Activated CD4-positive, alpha-beta T cell treated with anti-CD3 and anti-CD28 coated beads, Interleukin-2, amount 50 U/mL, for 4 hours (primary cell): ENCODE results near the gene PKD2L2.
"Not testable (repeated sequence)": the region's sequence is repeated elsewhere in the genome, so short reads cannot be mapped to it uniquely, and the experiment has no call there.

Experiments
- DNase-seq, 2 experiments: peaks; one replicate each; pipeline ENCODE4 v3.0.0-alpha.2; 2020

The PKD2L2 gene

DNA sequence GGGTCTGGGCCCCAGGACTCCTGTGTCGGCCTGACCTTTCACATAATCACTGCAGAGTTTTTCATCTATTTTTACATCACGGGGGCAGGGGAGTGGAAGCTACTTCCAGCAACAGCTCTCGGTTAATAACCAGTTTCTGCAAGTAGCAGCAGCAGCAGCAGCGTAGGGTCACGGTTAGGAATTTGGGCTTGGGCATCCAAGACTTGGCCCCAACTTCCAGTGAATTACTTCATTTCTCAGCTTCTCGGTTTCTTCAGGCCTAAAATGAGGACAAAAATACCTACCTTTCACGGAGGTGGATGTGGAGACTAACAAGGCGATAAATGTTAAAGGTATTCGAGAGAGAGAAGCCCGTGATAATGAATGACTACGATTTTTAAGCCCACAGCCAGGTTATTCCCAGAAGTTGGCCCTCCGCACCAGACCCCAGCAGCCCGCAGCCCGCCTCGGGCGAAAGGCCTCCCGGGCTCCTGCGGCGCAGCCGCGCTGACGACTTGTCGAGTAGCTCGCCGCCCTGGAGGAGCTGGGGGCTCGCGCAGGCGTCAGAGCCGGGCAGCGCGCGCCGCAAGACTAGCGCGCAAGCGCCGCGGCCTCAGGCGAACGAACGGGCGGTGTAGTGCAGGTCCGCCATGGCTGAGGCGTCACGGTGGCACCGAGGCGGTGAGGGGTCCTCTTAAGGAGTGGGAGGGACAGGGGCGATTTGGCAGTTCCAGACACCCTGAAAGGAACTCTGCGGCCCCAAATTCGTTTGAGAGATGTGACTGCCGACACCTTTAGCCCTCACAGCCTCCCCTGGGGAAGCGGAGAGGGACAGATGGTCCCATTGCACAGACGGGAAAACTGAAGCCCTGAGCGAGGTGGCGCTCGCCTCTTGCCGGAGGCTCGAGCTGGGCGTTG is at the start of gene PKD2L2:
TSS of gene PKD2L2 (plus strand) at position 595 of the 897 bp plus-strand sequence. CDS start at position 630, 35 bp downstream.
- peak; percentile 62 to 70 for DNase-seq

DNA sequence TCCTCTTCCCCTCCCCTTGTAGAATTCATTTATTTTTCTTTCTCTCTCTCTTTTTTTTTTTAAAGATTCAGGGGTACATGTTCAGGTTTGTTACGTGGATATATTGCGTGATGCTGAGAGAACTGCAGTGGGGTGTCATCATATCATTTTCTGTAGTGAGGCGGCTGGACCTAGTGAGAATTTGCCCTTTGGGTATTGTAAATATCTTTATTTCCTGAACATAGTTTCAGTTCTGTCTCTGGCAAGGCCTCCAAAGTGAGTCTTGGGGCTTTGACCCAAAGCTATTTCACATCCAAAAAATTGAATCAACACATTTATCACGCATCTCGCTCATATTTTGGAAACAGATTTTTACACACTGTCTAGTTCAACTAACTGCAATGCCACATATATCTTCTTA is 47.0 kb upstream of the PKD2L2 start:
- DNase-seq: no peak

DNA sequence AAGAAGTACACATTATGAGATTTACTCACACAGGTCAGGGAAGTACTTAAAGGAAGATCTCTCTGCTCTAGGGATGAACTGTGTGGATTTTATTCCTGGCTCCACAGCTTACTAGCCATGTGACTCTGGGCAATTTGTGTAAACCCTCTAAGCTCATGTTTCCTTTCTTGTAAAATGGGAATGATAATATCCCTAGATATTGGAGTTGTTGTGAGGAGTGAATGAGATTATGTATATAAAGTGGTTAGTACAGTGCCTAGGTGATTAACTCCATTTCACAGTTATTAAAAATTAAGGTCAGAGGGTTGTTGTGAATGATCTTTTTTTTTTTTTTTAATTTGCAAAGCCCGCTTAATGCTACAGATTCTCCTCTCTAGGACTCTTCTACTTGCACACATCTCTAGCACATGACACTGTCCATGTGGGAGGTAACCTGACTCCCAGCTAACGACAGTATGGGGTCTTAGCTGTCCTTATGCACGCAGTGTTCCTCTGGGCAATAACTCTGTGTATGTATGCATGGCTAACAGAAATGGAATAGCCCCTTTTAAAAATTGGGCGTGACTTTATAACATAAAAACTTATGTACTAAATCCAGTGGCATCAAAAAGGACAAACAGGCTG is 45.5 kb upstream of the PKD2L2 start:
- DNase-seq: no peak

DNA sequence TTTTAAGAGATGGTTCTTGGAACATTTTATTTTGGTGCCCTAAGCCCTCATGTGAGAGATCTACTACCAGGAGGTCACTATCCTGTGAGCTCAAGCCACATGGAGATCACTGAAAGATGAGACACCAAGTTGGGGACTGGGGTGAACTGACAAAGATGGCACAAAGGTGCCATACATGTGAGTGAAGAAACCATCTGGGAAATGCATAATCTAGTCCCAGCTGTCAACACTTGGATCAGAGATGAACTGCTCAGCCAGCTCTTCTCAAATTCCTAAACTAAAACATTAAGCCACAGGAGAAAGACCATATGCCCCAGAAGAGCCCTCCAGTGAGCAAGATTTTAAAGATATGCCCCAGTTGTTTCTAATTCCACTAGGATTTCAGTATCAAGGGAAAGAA is 43.8 kb upstream of the PKD2L2 start:
- DNase-seq: no peak

DNA sequence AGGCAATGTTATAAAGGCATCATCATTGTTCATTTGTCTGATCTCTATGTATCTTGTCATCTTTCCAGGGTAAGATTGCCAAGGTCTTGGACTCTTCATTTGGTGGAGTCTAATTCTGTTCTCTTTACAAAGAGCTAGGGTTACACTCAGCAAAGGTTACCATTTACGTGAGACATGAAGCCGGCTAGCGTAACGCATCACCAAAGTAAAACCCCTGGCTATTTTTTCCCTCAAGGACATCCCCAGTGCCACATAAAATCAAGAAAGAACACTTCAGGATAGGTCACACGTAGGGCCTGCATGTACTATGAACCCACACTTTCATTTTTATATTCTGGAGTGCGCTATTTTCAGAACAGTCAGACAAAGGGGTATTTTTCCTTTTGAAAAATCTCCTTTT is 41.6 kb upstream of the PKD2L2 start:
- DNase-seq: no peak

DNA sequence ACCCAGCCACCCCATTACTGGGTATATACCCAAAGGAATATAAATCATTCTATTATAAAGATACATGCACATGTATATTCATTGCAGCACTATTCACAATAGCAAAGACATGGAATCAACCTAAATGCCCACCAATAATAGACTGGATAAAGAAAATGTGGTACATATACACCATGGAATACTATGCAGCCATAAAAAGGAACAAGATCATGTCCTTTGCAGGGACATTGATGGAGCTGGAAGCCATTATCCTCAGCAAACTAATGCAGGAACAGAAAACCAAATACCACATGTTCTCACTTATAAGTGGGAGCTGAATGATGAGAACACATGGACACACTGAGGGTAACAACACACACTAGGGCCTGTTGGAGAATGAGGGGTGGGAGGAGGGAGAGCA is 36.1 kb upstream of the PKD2L2 start:
- DNase-seq: not testable (repeated sequence)

DNA sequence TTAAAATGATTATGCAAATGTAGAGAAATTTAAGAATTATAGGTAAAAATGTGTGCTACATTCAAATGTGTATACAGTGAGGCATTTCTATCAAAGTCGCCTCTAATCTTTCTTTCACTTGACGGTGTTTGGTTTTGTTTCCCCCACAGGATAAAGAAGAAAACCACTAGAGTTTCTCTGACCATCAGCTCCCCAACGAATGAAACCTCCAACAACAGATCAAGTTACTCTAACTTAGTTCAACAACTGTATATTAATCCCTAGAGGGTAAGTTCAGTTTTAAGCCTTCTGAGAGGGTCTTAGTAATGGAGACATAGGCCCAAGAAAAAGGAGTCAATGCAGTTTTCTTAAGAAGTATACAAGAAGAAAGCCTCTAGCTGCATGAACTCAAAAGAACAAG is 33.1 kb upstream of the PKD2L2 start:
- no peak for DNase-seq

DNA sequence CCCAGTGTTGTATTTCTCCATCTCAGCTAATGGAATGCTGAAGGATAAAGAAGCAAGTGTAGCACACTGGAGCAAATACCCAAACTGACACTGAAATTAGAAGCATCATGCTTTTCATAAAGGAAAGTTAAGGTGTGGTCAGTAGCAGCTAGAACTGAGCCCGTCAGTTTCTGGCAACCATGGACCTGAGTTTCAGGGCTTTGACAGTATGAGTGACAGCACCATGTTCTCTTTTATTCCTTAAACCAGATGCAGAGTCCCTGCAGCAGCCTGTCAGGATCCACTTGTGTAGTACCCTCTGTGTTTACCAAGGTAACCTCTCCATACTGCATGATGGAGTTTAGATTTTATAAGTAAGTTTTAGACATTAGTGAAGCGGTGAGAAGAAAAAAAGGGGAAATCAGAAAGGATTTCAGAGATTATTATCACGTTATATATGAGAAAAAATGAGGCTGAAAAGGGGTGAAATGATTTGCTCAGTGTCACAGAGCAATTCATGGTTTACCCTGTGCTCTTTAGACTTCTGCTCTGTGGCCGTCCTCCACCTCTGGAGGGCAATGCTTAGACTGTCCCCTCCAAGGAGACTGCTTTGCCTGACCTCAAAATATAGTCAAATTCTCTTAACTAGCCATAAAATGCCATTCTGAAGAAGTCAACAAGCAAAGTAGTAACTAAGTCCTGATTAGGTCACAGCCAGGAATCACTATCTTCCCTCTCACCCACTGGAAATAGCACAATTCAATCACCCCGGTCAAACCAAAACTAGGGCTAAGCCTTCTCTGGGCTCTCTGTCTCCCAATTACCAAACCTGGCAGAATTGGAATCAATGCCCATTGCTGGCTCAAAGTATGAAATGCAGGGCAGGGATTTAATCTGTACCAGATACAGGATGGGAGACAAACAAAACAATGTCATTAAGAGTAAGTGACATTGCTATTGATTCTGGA is 32.1 kb upstream of the PKD2L2 start:
- no peak for DNase-seq

DNA sequence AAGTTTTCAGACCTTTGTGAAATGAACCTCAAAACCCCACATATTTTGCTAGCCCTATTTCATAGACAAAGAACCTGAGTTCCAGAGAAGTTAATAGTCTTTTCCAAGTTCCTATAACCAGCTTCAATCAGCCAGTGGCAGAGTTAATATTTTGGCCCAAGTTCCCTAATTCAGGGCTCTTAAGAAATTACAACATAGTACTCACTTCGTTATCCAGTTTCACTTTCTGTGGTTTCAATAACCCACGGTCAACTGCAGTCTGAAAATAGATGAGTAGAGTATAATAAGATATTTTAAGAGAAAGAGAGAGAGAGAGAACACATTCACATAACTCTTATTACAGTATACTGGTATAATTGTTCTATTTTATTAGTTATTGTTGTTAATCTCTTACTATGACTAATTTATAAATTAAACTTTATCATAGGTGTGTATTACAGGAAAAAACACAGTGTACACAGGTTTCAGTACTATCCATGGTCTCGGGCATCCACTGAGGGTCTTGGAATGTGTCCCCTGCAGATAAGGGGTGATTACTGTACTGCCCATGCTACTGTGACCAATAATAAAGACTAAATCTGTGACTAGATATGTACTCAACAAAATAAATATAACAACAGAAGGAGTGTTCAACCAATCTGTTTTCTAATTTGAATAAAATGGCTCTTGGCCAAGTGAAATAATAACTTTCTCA is 30.9 kb upstream of the PKD2L2 start:
- DNase-seq: no peak

DNA sequence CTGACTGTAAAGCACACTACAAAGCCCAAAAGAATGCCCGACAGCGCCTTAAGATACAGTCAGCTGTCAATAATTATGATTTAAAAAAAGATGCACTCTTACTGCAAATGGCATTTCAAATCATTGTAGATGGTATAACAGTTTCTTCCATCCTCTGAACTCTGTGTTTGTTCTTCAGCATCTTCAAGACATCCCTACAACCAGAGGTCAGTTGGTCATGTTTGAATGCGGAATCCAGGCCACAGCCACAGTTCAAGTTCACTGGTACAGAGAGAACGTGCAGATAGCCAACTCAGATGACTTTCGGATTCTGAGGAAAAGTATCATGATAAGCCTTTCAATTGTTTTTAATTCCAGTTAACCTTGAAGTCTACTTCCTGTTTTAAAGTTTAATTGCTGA is 30.3 kb upstream of the PKD2L2 start:
- no peak for DNase-seq

DNA sequence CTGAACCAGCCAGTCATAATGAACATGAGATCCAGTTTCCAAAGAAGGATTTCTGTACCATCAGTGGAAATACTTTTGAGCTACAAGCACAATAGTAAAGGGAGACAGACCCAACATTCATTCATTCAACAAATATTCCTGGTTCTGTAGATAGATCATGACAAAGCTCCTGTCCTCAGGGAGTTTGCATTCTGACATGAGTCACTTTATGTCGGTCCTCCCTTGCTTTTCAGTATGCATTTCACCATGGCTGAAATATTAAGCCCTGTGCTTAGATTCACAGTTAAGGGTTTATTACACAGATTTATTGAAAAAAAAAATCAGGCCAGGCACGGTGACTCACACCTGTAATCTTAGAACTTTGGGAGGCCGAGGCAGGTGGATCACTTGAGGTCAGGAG is 27.0 kb upstream of the PKD2L2 start:
- DNase-seq: no peak

DNA sequence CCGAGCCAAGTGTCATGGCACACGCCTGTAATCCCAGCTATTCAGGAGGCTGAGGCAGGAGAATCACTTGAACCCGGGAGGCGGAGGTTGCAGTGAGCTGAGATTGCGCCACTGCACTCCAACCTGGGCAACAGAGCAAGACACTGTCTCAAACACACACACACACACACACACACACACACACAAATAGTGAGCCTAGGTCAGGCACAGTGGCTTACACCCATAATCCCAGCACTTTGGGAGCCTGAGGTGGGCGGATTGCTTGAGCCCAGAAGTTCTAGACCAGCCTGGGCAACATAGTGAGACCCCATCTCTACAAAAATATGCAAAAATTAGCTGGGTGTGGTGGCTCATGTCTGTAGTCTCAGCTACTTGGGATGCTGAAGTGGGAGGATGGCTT is 25.6 kb upstream of the PKD2L2 start:
- DNase-seq: not testable (repeated sequence)

DNA sequence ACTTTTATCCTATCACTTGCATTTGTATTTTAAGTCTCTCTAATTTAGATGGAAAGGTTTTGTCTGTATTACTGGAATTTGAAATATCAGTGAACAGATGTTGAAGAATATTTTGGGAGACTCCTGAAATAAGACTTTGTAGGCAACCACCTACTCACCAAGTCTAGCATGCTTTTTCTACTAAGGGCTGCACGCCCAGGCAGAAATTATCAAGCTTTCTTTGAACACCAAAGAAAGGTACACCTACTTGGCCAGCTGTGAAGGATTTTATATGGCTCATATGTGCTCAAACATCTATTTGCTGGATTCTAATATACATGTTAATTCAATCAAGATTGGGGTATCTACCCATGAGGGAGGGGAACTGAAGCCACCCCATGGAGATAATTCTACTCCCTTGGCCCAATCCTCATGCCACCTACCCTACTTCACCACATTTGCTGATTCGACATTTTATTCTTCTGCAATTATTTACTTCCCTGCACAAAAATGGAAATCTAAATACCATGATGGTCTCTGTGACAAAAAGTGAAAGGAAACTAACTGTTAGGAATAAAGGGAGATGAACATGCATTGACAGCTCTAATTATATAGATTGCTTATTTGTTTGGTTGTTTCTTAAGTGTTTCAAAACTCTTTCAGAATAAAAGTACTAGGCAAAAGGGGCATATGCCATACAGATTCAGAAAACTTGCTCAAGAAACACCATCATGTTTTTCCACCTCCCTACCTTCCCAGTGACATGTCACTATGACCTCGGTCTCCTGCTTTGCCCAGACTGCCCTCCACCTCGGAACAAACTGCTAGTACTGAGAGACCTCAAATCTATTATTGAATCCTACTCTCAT is 22.5 kb upstream of the PKD2L2 start:
- DNase-seq: no peak

DNA sequence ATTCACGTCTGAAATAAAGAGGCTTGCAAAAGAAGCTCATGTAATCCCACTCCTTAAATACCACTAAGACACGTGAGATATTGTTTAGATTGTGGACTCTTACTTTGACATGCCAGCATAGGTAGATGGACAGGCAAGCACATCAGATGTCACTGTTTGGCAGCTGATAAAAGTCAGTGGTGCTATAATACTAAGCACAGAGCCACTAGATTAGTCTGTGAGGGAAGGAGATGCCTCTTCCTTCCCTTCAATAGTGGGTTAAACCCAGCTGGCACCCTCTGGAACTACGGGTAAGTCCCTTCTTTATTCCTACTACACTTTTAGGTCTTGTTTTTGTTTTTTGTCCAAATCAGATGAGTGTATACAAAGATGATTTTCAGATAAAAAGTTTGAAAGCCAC is 21.6 kb upstream of the PKD2L2 start, which contains the start of gene MYOT:
TSS of gene MYOT (plus strand) at position 197 of the 400 bp plus-strand sequence. CDS start 2,792 bp downstream, outside the sequence.
- DNase-seq: no peak

DNA sequence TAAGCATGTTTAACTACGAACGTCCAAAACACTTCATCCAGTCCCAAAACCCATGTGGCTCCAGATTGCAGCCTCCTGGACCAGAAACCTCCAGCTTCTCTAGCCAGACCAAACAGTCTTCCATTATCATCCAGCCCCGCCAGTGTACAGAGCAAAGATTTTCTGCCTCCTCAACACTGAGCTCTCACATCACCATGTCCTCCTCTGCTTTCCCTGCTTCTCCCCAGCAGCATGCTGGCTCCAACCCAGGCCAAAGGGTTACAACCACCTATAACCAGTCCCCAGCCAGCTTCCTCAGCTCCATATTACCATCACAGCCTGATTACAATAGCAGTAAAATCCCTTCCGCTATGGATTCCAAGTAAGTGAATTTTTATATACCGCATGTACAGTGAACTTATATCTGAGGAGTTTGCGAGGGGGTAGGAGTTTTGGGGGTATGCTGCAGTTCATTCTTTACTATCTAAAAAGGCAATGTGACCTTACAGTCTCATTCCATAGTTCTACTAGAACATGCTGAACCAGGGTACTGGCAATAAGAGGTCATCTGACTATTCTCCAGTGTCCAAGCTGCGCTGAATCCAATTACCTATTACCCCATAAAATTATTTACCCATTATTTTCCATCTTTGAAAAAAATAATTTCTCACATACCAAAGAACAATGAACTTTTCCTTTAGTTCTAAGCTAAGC is 18.5 kb upstream of the PKD2L2 start:
- DNase-seq: no peak

DNA sequence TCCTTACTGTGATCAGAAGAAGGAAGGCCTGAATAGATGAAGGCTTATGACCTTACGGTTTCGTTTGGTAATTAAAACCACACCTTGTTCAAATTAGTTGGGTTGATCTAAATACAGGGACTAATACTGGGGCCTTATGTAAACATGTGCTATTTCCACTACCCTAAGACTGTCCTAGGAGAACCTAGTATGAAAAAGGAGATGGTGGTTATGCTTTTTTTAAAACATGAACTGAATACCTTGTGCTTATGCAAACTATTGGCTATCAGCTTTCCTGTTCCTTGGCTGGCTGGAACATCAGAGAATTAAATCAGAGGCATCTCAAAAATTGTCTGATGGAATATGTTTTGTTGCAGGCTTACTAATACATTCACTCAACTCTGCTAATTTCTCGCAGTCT is 17.7 kb upstream of the PKD2L2 start:
- no peak for DNase-seq

DNA sequence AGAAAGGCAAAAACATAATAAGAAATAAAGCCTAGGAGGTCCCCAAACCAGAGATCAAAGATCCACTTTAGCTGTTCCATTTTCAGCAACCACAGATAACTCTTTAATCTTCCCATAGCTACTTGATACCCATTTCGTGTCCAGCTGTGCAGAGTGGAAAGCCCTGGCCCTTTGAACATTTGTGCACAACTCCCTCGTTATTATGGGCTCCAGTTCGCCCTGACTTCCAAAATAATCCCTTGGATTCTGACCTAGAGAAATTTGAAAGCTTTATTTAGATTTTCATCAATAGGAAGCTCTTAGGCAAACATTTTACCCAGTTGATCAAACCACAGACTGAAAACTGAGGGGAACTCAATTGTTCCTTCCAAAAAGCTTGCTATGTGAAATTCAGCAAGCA is 16.8 kb upstream of the PKD2L2 start:
- DNase-seq: no peak

DNA sequence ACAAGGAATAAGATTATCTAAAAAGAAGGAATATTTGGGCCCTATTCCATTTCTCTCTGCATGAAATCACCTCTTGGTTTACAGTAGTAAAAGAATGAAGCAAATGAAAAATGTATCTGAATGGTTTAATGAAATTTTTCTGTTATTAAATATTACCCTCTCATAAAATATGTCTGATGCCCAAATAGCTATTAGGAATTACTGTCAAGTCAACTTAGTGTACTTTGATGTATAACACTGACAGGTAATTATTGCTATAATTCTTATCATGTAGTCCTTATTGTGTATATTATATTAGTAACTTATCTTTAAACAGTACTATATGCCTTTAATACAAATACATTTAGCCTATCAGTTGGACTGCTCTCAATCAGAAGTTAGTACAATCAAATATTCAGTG is 13.2 kb upstream of the PKD2L2 start:
- DNase-seq: no peak

DNA sequence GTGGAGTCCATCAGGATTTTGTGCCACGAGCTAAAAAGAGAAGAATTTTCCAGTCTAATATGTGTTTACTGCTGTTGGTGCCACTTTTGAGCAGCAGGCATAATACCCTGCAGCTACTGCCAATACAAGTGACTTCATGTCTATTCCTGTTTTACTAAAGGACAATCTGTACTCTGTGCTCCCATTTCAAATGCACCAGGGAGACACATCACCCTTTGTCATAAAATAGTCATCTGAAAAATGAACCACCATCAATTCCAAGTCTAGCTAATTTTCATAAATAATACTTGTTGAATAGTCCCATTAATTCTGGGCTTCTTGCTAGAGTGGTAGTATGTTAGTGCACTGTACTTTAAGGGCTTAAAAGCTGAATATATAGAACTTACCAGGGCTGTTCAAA is 8.9 kb upstream of the PKD2L2 start:
- DNase-seq: no peak

DNA sequence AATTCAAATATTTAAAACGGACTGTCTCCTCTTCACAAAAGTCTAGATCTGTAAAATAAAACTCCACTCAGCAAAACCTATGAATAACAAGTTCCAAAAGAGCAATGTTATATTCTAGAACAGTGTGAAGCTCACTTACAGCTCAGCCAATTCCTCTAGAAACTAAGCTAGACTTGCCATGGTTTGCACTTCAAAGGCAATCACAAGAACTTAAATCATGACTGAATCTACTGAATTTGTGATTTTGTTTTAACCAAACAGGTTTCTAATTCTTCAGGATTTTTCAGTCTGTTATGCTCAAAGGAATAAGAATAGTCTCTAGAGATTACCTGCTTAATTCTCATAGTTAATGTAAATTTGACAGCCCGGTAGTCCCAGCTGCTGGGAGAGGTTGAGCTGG is 1.4 kb upstream of the PKD2L2 start:
- DNase-seq: no peak

DNA sequence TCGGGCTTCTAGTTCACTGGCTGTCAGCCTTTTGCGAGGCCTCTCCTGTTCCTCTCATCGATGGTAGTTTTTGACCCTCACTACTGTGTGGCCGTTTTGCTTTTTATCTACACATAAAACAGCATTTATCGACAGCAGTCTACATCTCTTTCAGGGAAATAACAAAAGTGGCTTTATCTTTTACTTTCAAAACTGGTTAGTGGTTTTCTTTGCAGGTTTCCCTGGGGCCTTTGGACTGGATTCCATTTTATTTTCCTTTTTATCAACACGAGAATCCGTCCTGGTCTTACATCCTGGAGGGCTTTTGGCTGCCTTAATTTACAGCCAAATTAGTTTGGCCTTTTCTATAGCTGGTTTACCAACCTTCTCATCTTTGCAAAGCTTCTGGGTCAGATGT is 793 bp upstream of the PKD2L2 start:
- no peak for DNase-seq
